ENCODE data around the gene ZBTB17.

ZBTB17 gene

DNA sequence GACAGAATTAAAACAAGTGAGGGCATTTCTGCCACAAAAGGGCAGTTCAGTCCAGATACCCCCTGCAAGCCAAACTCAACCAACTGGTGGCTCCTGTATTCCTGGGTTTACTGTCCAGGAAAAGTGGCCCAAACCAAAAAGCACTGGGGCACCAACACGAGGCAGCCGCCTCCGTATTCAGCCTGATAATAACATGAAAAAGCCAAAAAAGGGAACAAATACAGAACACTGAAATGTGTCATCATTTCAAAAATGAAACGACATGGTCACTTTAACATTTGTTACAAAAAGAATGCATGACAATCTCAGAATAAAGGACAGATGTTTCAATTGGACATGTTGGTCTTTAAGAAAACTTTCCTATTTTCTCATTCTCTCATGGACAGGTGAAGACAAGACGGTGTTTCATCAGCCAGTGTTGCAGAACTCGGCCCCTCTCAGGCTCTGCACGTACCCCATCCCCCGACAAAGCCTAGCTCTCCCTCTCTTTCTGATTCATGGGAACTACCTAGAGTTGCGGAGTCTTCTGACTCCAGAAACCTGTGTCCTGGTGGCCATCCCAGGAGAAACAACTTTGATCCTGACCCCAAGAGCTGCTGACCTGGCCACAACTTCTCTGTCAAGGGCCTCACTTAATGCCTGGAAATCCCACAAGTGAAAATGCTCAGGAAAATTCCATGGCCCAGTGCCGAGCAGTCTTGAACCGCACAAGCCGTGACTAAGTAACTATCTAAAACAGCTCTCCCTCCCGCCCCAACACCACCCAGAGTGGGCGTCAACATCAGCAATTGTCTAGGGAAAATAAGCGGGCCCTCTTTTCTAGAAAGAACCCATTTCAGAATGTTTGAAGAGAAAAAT lies 27.1 kb downstream of the ZBTB17 start:
- TF ChIP-seq CTCF (conservative IDR thresholded peaks at IDR 0.05; ENCODE audit: low read length) = no peak
- TF ChIP-seq EZH2phosphoT487 (IDR thresholded peaks at IDR 0.05; ENCODE audit: borderline replicate concordance) = no peak
- Histone ChIP-seq H3K4me3 (ENCODE audit: low read length, poor library complexity, severe bottlenecking) (no peak overlapping the region), H3K9me2 (replicated peaks; ENCODE audit: low read depth, low read length) (no peaks in the 10 kb centered on the region), H3K27me3 (ENCODE audit: insufficient read depth, low read length, poor library complexity, severe bottlenecking) (no peaks in the 10 kb centered on the region), H3K4me1 (ENCODE audit: insufficient read depth, low read length, poor library complexity, severe bottlenecking) (no peaks in the 10 kb centered on the region), H2AFZ (ENCODE audit: low read length) (no peak overlapping the region), H3F3A (ENCODE audit: low read depth) (no peaks in the 10 kb centered on the region), H4K20me1 (ENCODE audit: insufficient read depth, low read length, poor library complexity, severe bottlenecking) (peaks cover 19% of the 10 kb centered on the region), H3K36me3 (ENCODE audit: insufficient read depth, low read length) (peaks cover 51% of the 10 kb centered on the region; the same call in 1 of the 2 replicates), H3K9ac (ENCODE audit: low read depth, low read length, poor library complexity, severe bottlenecking) (no peak overlapping the region), H3K9me3 (ENCODE audit: insufficient read depth, low read depth, low read length) (no peaks in the 10 kb centered on the region), H3K79me2 (ENCODE audit: insufficient read depth, low read length) (peaks cover 43% of the 10 kb centered on the region; the same call in 1 of the 2 replicates), H3K4me2 (ENCODE audit: low read depth, low read length, poor library complexity, severe bottlenecking) (no peak overlapping the region)

DNA sequence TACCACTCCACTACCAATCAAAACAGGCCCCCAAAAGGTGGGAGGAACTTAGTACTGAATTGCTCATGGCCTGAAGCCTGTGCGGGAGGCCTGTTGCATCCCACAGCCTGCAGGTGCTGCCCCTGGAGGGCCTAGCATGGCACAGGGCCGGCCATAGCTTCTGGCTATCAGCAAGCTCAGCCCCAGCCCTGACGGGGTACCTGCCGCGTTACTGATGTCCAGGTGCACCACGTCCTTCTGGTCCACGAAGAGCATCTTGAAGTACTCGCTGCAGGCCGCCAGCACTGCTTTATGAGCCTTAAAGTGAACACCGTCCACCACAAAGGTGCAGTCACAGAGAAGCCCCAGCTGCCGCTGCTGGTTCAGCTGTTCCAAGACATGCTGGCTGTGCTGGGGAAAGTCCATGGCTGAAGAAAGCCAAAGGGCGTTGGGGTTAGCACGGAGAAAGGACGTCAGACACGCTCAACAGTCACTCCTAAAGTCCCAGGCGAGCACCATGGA lies 27.8 kb downstream of the ZBTB17 start:
- H3K79me2 ChIP-seq (ENCODE audit: insufficient read depth, low read length) = peaks cover 38% of the 10 kb centered on the region; the same call in 1 of the 2 replicates
- H3K4me1 ChIP-seq (ENCODE audit: insufficient read depth, low read length, poor library complexity, severe bottlenecking) = no peaks in the 10 kb centered on the region
- no peak overlapping the region for H2AFZ ChIP-seq (ENCODE audit: low read length)
- H3F3A ChIP-seq (ENCODE audit: low read depth) = no peaks in the 10 kb centered on the region
- H3K9ac ChIP-seq (ENCODE audit: low read depth, low read length, poor library complexity, severe bottlenecking) = no peak overlapping the region
- H3K4me3 ChIP-seq (ENCODE audit: low read length, poor library complexity, severe bottlenecking) = no peak overlapping the region
- H3K36me3 ChIP-seq (ENCODE audit: insufficient read depth, low read length) = peaks cover 58% of the 10 kb centered on the region; the same call in 1 of the 2 replicates
- H3K9me3 ChIP-seq (ENCODE audit: insufficient read depth, low read depth, low read length) = no peaks in the 10 kb centered on the region
- no peak overlapping the region for H3K4me2 ChIP-seq (ENCODE audit: low read depth, low read length, poor library complexity, severe bottlenecking)
- H3K27me3 ChIP-seq (ENCODE audit: insufficient read depth, low read length, poor library complexity, severe bottlenecking) = no peaks in the 10 kb centered on the region
- H3K9me2 ChIP-seq (replicated peaks; ENCODE audit: low read depth, low read length) = no peaks in the 10 kb centered on the region
- H4K20me1 ChIP-seq (ENCODE audit: insufficient read depth, low read length, poor library complexity, severe bottlenecking) = peaks cover 14% of the 10 kb centered on the region
- TF ChIP-seq CTCF (conservative IDR thresholded peaks at IDR 0.05; ENCODE audit: low read length) (no peak), EZH2phosphoT487 (IDR thresholded peaks at IDR 0.05; ENCODE audit: borderline replicate concordance) (no peak)

- Histone ChIP-seq H3K4me3 (ENCODE audit: low read length, poor library complexity, severe bottlenecking) (no peak overlapping the region), H3K79me2 (ENCODE audit: insufficient read depth, low read length) (peaks cover 35% of the 10 kb centered on the region; the same call in 1 of the 2 replicates), H2AFZ (ENCODE audit: low read length) (no peak overlapping the region), H3K36me3 (ENCODE audit: insufficient read depth, low read length) (peaks cover 64% of the 10 kb centered on the region; the same call in 1 of the 2 replicates), H3K9ac (ENCODE audit: low read depth, low read length, poor library complexity, severe bottlenecking) (no peak overlapping the region), H3K9me3 (ENCODE audit: insufficient read depth, low read depth, low read length) (no peaks in the 10 kb centered on the region), H3K9me2 (replicated peaks; ENCODE audit: low read depth, low read length) (no peaks in the 10 kb centered on the region), H3K27me3 (ENCODE audit: insufficient read depth, low read length, poor library complexity, severe bottlenecking) (no peaks in the 10 kb centered on the region), H3F3A (ENCODE audit: low read depth) (no peaks in the 10 kb centered on the region), H4K20me1 (ENCODE audit: insufficient read depth, low read length, poor library complexity, severe bottlenecking) (peaks cover 14% of the 10 kb centered on the region), H3K4me2 (ENCODE audit: low read depth, low read length, poor library complexity, severe bottlenecking) (no peak overlapping the region), H3K4me1 (ENCODE audit: insufficient read depth, low read length, poor library complexity, severe bottlenecking) (no peaks in the 10 kb centered on the region)
- TF ChIP-seq EZH2phosphoT487 (IDR thresholded peaks at IDR 0.05; ENCODE audit: borderline replicate concordance) = no peak
- TF ChIP-seq CTCF (conservative IDR thresholded peaks at IDR 0.05; ENCODE audit: low read length) = no peak
Measured at GRCh38 chr1:15947382-15948090, 28.4 kb downstream of the ZBTB17 start.

All from Loucy (cell line).